ENCODE results near the gene EFHC1. TPM values are rescaled to one million over a fixed set of nuclear protein-coding genes. Genes with fewer than 3 reads are reported as not detected.

EFHC1 gene
- total RNA-seq, 1 experiment from 2014 or later = 13.2 TPM

GRCh38 chr6:52494298-52495072 is 74.3 kb downstream of the EFHC1 start:
- Mint-ChIP-seq H3K36me3 (ENCODE audit: insufficient read depth in 1 of 3, low read depth in 3 of 3) (peaks cover 0 to 8% (median 8%) of the 10 kb centered on the region in 3 experiments; a peak in 5 of 7 replicates), H3K27ac (no peak overlapping the region), H3K4me1 (peaks cover 13 to 17% of the 10 kb centered on the region in 2 experiments), H3K27me3 (ENCODE audit: low read depth) (no peaks in the 10 kb centered on the region; the same call in 1 of the 2 replicates), H3K4me3 (no peak overlapping the region), H3K9me3 (peaks cover 0 to 2% of the 10 kb centered on the region in 2 experiments; a peak in 1 of 5 replicates)
- Histone ChIP-seq H3K4me2 (ENCODE audit: insufficient read depth, insufficient read length, low read length) (no peak overlapping the region), H2AK5ac (ENCODE audit: insufficient read length, low read length) (no peak overlapping the region), H3K23me2 (ENCODE audit: insufficient read length, low read depth, low read length, poor library complexity, severe bottlenecking) (no peaks in the 10 kb centered on the region), H2BK5ac (ENCODE audit: insufficient read length, low read length) (no peak overlapping the region), H4K5ac (ENCODE audit: insufficient read length, low read depth, low read length) (no peak overlapping the region), H3K23ac (ENCODE audit: insufficient read length, low read depth, low read length) (no peak overlapping the region), H4K8ac (replicated peaks; ENCODE audit: insufficient read length, low read depth, low read length) (no peak overlapping the region), H3K79me2 (ENCODE audit: insufficient read depth, low read length) (no peaks in the 10 kb centered on the region), H3K56ac (ENCODE audit: insufficient read length, low read depth, low read length) (no peak overlapping the region), H3K9ac (ENCODE audit: extremely low read depth, insufficient read length, low read length) (no peak overlapping the region), H2BK12ac (ENCODE audit: insufficient read length, low read depth, low read length) (no peak overlapping the region), H3K18ac (ENCODE audit: insufficient read length, low read depth, low read length) (no peak overlapping the region), H2BK120ac (ENCODE audit: low read depth, low read length, poor library complexity, severe bottlenecking) (no peak overlapping the region), H2BK20ac (ENCODE audit: low read depth, low read length, poor library complexity, severe bottlenecking) (no peak overlapping the region), H2AFZ (ENCODE audit: low read length) (no peak overlapping the region), H3K27me3 (ENCODE audit: insufficient read depth, low read length) (no peaks in the 10 kb centered on the region), H3K14ac (ENCODE audit: insufficient read depth, low read length) (no peak overlapping the region), H3K79me1 (ENCODE audit: insufficient read depth, low read depth, low read length, poor library complexity, severe bottlenecking) (no peaks in the 10 kb centered on the region), H2BK15ac (ENCODE audit: low read depth, low read length) (no peak overlapping the region), H3K4me1 (ENCODE audit: insufficient read depth, low read length) (no peaks in the 10 kb centered on the region), H3K9me3 (ENCODE audit: control insufficient read depth, low read depth, low read length) (no peaks in the 10 kb centered on the region), H4K91ac (ENCODE audit: insufficient read length, low read depth, low read length) (no peak overlapping the region), H3K27ac (ENCODE audit: insufficient read length, low read depth, low read length) (no peak overlapping the region), H4K20me1 (ENCODE audit: control insufficient read depth, insufficient read depth, insufficient read length) (no peaks in the 10 kb centered on the region), H3T11ph (ENCODE audit: low read length) (no peak overlapping the region), H3K4ac (ENCODE audit: low read depth, low read length) (no peak overlapping the region)
- no CpG with 5 or more reads among the region's 7 CpGs for WGBS (ENCODE audit: extremely low coverage, insufficient read length, low lambda C conversion rate)
- no peak for DNase-seq
- no peak for TF ChIP-seq CTCF (conservative IDR thresholded peaks at IDR 0.05)

All from H9 (cell line).